ENCODE data around the gene MAP3K20. TPM values are rescaled to one million over a fixed set of nuclear protein-coding genes. Genes with fewer than 3 reads are reported as not detected.
"Not testable (repeated sequence)": the region's sequence is repeated elsewhere in the genome, so short reads cannot be mapped to it uniquely, and the experiment has no call there.

The MAP3K20 gene
- total RNA-seq, 2 donors from 2014 or later, result 141 to 223 TPM

GRCh38 chr2:173299764-173300163 is 224.1 kb downstream of the MAP3K20 start:
- TF ChIP-seq CTCF (IDR thresholded peaks at IDR 0.05), result no peak
- no peaks in the 10 kb centered on the region for H3K27me3 ChIP-seq
- H3K9me3 ChIP-seq, result peaks cover 0 to 39% of the 10 kb centered on the region in 2 donors
- no peaks in the 10 kb centered on the region for H3K4me1 ChIP-seq
- H3K4me3 ChIP-seq, result no peak overlapping the region
- H3K27ac ChIP-seq, result no peak overlapping the region
- DNase-seq (ENCODE audit: low spot score), result no peak
- no peaks in the 10 kb centered on the region for H3K36me3 ChIP-seq

GRCh38 chr2:173300458-173300857 is 224.8 kb downstream of the MAP3K20 start:
- H3K27ac ChIP-seq, result no peak overlapping the region
- no peak for DNase-seq (ENCODE audit: low spot score)
- peaks cover 0 to 39% of the 10 kb centered on the region in 2 donors for H3K9me3 ChIP-seq
- no peak for TF ChIP-seq CTCF (IDR thresholded peaks at IDR 0.05)
- no peak overlapping the region for H3K4me3 ChIP-seq
- no peaks in the 10 kb centered on the region for H3K36me3 ChIP-seq
- H3K4me1 ChIP-seq, result no peaks in the 10 kb centered on the region
- H3K27me3 ChIP-seq, result no peaks in the 10 kb centered on the region

GRCh38 chr2:173301549-173301948 is 225.9 kb downstream of the MAP3K20 start:
- H3K9me3 ChIP-seq, result peaks cover 0 to 39% of the 10 kb centered on the region in 2 donors
- H3K4me1 ChIP-seq; H3K4me3 ChIP-seq; H3K27me3 ChIP-seq; H3K36me3 ChIP-seq; DNase-seq (ENCODE audit: low spot score); H3K27ac ChIP-seq: not testable (repeated sequence)

GRCh38 chr2:173305303-173305702 is 229.7 kb downstream of the MAP3K20 start:
- no peak for TF ChIP-seq CTCF (IDR thresholded peaks at IDR 0.05)
- H3K4me3 ChIP-seq, result no peak overlapping the region
- H3K4me1 ChIP-seq, result no peaks in the 10 kb centered on the region
- no peaks in the 10 kb centered on the region for H3K36me3 ChIP-seq
- DNase-seq (ENCODE audit: low spot score), result no peak
- H3K27ac ChIP-seq, result no peak overlapping the region
- no peaks in the 10 kb centered on the region for H3K27me3 ChIP-seq
- peaks cover 0 to 4% of the 10 kb centered on the region in 2 donors for H3K9me3 ChIP-seq

- Histone ChIP-seq H3K27me3 (no peaks in the 10 kb centered on the region), H3K27ac (no peak overlapping the region), H3K4me3 (no peak overlapping the region), H3K9me3 (no peaks in the 10 kb centered on the region), H3K36me3 (no peaks in the 10 kb centered on the region), H3K4me1 (no peaks in the 10 kb centered on the region)
- no peak for TF ChIP-seq CTCF (IDR thresholded peaks at IDR 0.05)
- DNase-seq (ENCODE audit: low spot score), result no peak
Measured at GRCh38 chr2:173307293-173307692, 231.6 kb downstream of the MAP3K20 start.

- H3K27ac ChIP-seq; H3K27me3 ChIP-seq; H3K4me3 ChIP-seq; H3K9me3 ChIP-seq; DNase-seq (ENCODE audit: low spot score); H3K36me3 ChIP-seq; H3K4me1 ChIP-seq: not testable (repeated sequence)
Measured at GRCh38 chr2:173309370-173309769, 233.7 kb downstream of the MAP3K20 start.

- Histone ChIP-seq H3K36me3 (no peaks in the 10 kb centered on the region), H3K4me1 (no peaks in the 10 kb centered on the region), H3K4me3 (no peak overlapping the region), H3K27ac (no peak overlapping the region), H3K9me3 (no peaks in the 10 kb centered on the region), H3K27me3 (no peaks in the 10 kb centered on the region)
- no peak for DNase-seq (ENCODE audit: low spot score)
- no peak for TF ChIP-seq CTCF (IDR thresholded peaks at IDR 0.05)
Measured at GRCh38 chr2:173311844-173312606, 236.4 kb downstream of the MAP3K20 start.

Measured in right atrium auricular region (tissue), 2 donors.